Hematopoietic multipotent progenitor cell treated with erythropoietin and hydrocortisone succinate and interleukin-3 and kit ligand, for 17 days (in vitro differentiated cells): ENCODE measurements around the gene LRCOL1.

Source experiments
- DNase-seq: peaks from one replicate; pipeline ENCODE4 v3.0.0-alpha.2; 2015; ENCODE audit warnings: low spot score

The LRCOL1 gene

GRCh38 chr12:132619071-132619385, 8.6 kb upstream of the LRCOL1 start:
- no peak for DNase-seq

- DNase-seq: no peak
Measured at GRCh38 chr12:132618683-132619043, 8.3 kb upstream of the LRCOL1 start, which contains the start of gene P2RX2. Gene P2RX2, plus strand, starts transcription at chr12:132618776. Its CDS starts 41 bp downstream, at chr12:132618817.

GRCh38 chr12:132617822-132618682, 7.7 kb upstream of the LRCOL1 start:
- DNase-seq: no peak

- no peak for DNase-seq
Measured at GRCh38 chr12:132617135-132617701, 6.8 kb upstream of the LRCOL1 start.

GRCh38 chr12:132615579-132616038, 5.2 kb upstream of the LRCOL1 start:
- no peak for DNase-seq

GRCh38 chr12:132614861-132615578, 4.6 kb upstream of the LRCOL1 start:
- peak; percentile 67 for DNase-seq

- DNase-seq: no peak
Measured at GRCh38 chr12:132614029-132614428, 3.6 kb upstream of the LRCOL1 start.

- DNase-seq: no peak
Measured at GRCh38 chr12:132611620-132612019, 1.2 kb upstream of the LRCOL1 start.

GRCh38 chr12:132610866-132611602, 652 bp upstream of the LRCOL1 start:
- DNase-seq: no peak

GRCh38 chr12:132608231-132609171, 1.9 kb downstream of the LRCOL1 start:
- no peak for DNase-seq

- DNase-seq: no peak
Measured at GRCh38 chr12:132606927-132607326, 3.5 kb downstream of the LRCOL1 start.

GRCh38 chr12:132606466-132606865, 3.9 kb downstream of the LRCOL1 start:
- no peak for DNase-seq

GRCh38 chr12:132605892-132606291, 4.5 kb downstream of the LRCOL1 start:
- no peak for DNase-seq

GRCh38 chr12:132604668-132605441, 5.5 kb downstream of the LRCOL1 start:
- DNase-seq: no peak

- DNase-seq: no peak
Measured at GRCh38 chr12:132604151-132604618, 6.2 kb downstream of the LRCOL1 start.

GRCh38 chr12:132603240-132604150, 6.9 kb downstream of the LRCOL1 start:
- no peak for DNase-seq

GRCh38 chr12:132602572-132603239, 7.7 kb downstream of the LRCOL1 start:
- no peak for DNase-seq

GRCh38 chr12:132601171-132601883, 9.1 kb downstream of the LRCOL1 start:
- DNase-seq: no peak
